HL-60 (cell line): ENCODE measurements around the gene ELOA.
"Not testable (repeated sequence)": the region's sequence is repeated elsewhere in the genome, so short reads cannot be mapped to it uniquely, and the experiment has no call there.

Experiments
- CTCF ChIP-seq: IDR thresholded peaks from one replicate; pipeline ENCODE4 v1.5.1; 2011; ENCODE audit warnings: low read length, control low read depth, inconsistent platforms; ENCODE audit not compliant: insufficient read depth
- POLR2AphosphoS5 ChIP-seq: IDR thresholded peaks from 2 replicates; pipeline ENCODE4 v1.6.1; 2012; ENCODE audit warnings: low read depth

- not testable (repeated sequence) for TF ChIP-seq CTCF, POLR2AphosphoS5
Observed at GRCh38 chr1:23733281-23733680, 10.0 kb upstream of the ELOA start.
